ENCODE data around the gene TNNI3.
"Not testable (repeated sequence)": the region's sequence is repeated elsewhere in the genome, so short reads cannot be mapped to it uniquely, and the experiment has no call there.

TNNI3 gene

DNA sequence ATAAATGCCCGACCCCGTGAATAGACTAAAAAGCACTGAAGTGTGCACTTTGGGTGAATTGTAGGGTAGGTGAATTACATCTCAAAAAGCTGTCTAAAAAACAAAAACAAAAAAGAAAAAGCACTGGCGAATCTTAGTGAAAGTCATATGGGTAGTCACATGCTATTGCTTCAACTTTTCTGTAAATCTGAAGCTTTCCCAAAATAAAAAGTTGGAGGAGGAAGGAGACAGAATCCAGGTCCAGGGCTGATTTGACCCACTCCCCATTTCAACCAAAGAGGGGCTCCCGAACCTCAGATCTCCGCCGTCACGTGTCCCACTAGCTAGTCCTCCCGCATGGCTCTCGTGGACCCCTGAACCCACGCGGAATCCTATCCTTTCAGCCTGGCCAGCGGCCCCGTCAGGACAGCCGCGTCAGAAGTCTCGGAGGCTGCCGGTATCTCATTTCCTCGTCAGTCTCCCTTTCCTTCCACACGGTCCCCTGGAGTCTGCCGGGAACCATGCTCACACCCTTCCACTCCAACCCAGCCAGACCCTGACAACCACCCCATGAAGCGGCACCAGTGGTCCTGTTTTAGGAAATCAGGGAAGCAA lies 46.2 kb downstream of the TNNI3 start:
- DNase-seq, result no peak
- peak overlapping the region; percentile 88 to 92 for H3K27ac ChIP-seq
- peaks cover 5 to 45% (median 13%) of the 10 kb centered on the region in 3 donors for H3K36me3 ChIP-seq
- no peaks in the 10 kb centered on the region for H3K9me3 ChIP-seq
- intact Hi-C loops (cut with DNase I; ENCODE audit: low total_unique reads), result no loop called here
- no peaks in the 10 kb centered on the region for H3K27me3 ChIP-seq
- no peak overlapping the region for H3K4me3 ChIP-seq
- TF ChIP-seq, protein P1, sequence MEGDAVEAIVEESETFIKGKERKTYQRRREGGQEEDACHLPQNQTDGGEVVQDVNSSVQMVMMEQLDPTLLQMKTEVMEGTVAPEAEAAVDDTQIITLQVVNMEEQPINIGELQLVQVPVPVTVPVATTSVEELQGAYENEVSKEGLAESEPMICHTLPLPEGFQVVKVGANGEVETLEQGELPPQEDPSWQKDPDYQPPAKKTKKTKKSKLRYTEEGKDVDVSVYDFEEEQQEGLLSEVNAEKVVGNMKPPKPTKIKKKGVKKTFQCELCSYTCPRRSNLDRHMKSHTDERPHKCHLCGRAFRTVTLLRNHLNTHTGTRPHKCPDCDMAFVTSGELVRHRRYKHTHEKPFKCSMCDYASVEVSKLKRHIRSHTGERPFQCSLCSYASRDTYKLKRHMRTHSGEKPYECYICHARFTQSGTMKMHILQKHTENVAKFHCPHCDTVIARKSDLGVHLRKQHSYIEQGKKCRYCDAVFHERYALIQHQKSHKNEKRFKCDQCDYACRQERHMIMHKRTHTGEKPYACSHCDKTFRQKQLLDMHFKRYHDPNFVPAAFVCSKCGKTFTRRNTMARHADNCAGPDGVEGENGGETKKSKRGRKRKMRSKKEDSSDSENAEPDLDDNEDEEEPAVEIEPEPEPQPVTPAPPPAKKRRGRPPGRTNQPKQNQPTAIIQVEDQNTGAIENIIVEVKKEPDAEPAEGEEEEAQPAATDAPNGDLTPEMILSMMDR (IDR thresholded peaks at IDR 0.05), result no peak
- peaks cover 0 to 57% (median 46%) of the 10 kb centered on the region in 4 donors for H3K4me1 ChIP-seq

- H3K36me3 ChIP-seq, result peaks cover 5 to 61% (median 28%) of the 10 kb centered on the region in 3 donors
- no peak for DNase-seq
- H3K27ac ChIP-seq, result no peak overlapping the region
- H3K27me3 ChIP-seq, result no peaks in the 10 kb centered on the region
- TF ChIP-seq, protein P1 (IDR thresholded peaks at IDR 0.05), result no peak
- peaks cover 0 to 42% (median 31%) of the 10 kb centered on the region in 4 donors for H3K4me1 ChIP-seq
- no peak overlapping the region for H3K4me3 ChIP-seq
- no peaks in the 10 kb centered on the region for H3K9me3 ChIP-seq
- intact Hi-C loops (cut with DNase I; ENCODE audit: low total_unique reads), result no loop called here
Measured at GRCh38 chr19:55109527-55110291, 47.8 kb downstream of the TNNI3 start.

- H3K4me3 ChIP-seq; H3K27me3 ChIP-seq; H3K27ac ChIP-seq; H3K9me3 ChIP-seq; DNase-seq; intact Hi-C loops (cut with DNase I; ENCODE audit: low total_unique reads): not testable (repeated sequence)
- Histone ChIP-seq H3K4me1 (peaks cover 0 to 17% (median 10%) of the 10 kb centered on the region in 4 donors), H3K36me3 (peaks cover 19 to 69% (median 42%) of the 10 kb centered on the region in 3 donors)
Measured at GRCh38 chr19:55107252-55107651, 50.3 kb downstream of the TNNI3 start.

- intact Hi-C loops (cut with DNase I; ENCODE audit: low total_unique reads), result no loop called here
- Histone ChIP-seq H3K9me3 (no peaks in the 10 kb centered on the region), H3K4me1 (peaks cover 0 to 11% (median 5%) of the 10 kb centered on the region in 4 donors), H3K36me3 (peaks cover 25 to 69% (median 49%) of the 10 kb centered on the region in 3 donors), H3K4me3 (no peak overlapping the region), H3K27ac (no peak overlapping the region), H3K27me3 (no peaks in the 10 kb centered on the region)
- TF ChIP-seq, protein P1 (IDR thresholded peaks at IDR 0.05), result no peak
- no peak for DNase-seq
Measured at GRCh38 chr19:55106591-55106990, 50.9 kb downstream of the TNNI3 start.

- no peaks in the 10 kb centered on the region for H3K9me3 ChIP-seq
- peaks cover 35 to 71% (median 59%) of the 10 kb centered on the region in 3 donors for H3K36me3 ChIP-seq
- no peaks in the 10 kb centered on the region for H3K27me3 ChIP-seq
- TF ChIP-seq, protein P1 (IDR thresholded peaks at IDR 0.05), result no peak
- peaks cover 0 to 3% (median 0%) of the 10 kb centered on the region in 4 donors for H3K4me1 ChIP-seq
- intact Hi-C loops (cut with DNase I; ENCODE audit: low total_unique reads), result no loop called here
- no peak overlapping the region for H3K27ac ChIP-seq
- no peak overlapping the region for H3K4me3 ChIP-seq
- DNase-seq, result no peak
Measured at GRCh38 chr19:55105237-55105636, 52.3 kb downstream of the TNNI3 start.

GRCh38 chr19:55103190-55103589 lies 54.3 kb downstream of the TNNI3 start:
- intact Hi-C loops (cut with DNase I; ENCODE audit: low total_unique reads), result no loop called here
- Histone ChIP-seq H3K4me3 (no peak overlapping the region), H3K27ac (no peak overlapping the region), H3K36me3 (peaks cover 41 to 71% (median 62%) of the 10 kb centered on the region in 3 donors), H3K4me1 (peaks cover 0 to 4% (median 2%) of the 10 kb centered on the region in 4 donors), H3K9me3 (no peaks in the 10 kb centered on the region), H3K27me3 (no peaks in the 10 kb centered on the region)
- DNase-seq, result no peak
- TF ChIP-seq, protein P1 (IDR thresholded peaks at IDR 0.05), result no peak

All from tibial artery (tissue), 4 donors.